ENCODE data around the gene YWHAE.

DNA sequence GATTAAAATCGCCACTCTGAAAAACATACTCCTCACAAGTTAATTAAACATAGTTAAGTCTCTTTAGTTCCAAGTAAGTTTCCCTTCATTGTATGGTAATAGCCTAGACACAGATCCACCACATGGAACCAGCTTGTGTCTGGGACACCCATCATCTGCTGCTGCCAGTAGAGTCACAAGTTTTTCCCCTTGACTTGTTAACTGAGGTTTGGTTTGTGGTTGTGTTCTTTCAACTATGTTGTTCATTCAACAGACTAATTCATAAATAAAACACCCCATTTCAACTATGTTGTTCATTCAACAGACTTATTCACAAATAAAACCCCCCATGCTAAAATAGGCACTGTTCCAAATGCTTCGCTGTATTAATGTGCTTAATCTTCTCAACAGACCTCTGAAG lies 24.4 kb downstream of the YWHAE start:
- TF ChIP-seq CTCF (IDR thresholded peaks at IDR 0.05): no peak
- no peak for TF ChIP-seq ZFX (IDR thresholded peaks at IDR 0.05; ENCODE audit: borderline replicate concordance)
